GM06990 (cell line): ENCODE data around the gene CALU.

Experiments
- DNase-seq: peaks from one replicate; pipeline ENCODE4 v3.0.0-alpha.2; 2011; ENCODE audit not compliant: insufficient read length; ENCODE audit errors: extremely low read depth
- H3K27me3 ChIP-seq: replicated peaks from 2 replicates; pipeline ENCODE4 v1.6.0; 2011; ENCODE audit warnings: low read length; ENCODE audit not compliant: control insufficient read depth, insufficient read depth
- H3K36me3 ChIP-seq: 2 replicates; pipeline ENCODE4 v1.5.1; 2011; ENCODE audit warnings: low read length; ENCODE audit not compliant: control insufficient read depth, insufficient read depth
- H3K4me3 ChIP-seq: replicated peaks from 2 replicates; pipeline ENCODE4 v1.5.1; 2011; ENCODE audit warnings: low read depth, mild to moderate bottlenecking, control low read depth, low read length
- CTCF ChIP-seq: IDR thresholded peaks from 2 replicates; pipeline ENCODE4 v1.5.1; 2011; ENCODE audit warnings: low read length, control low read depth, mild to moderate bottlenecking, inconsistent platforms; ENCODE audit not compliant: insufficient read depth, poor library complexity, severe bottlenecking

The CALU gene

GRCh38 chr7:128755819-128756476, 16.8 kb downstream of the CALU start:
- Histone ChIP-seq H3K27me3 (no peaks in the 10 kb centered on the region), H3K4me3 (no peak overlapping the region), H3K36me3 (peaks cover 16% of the 10 kb centered on the region)
- no peak for DNase-seq
- no peak for TF ChIP-seq CTCF

GRCh38 chr7:128757203-128757602, 18.0 kb downstream of the CALU start:
- Histone ChIP-seq H3K27me3 (no peaks in the 10 kb centered on the region), H3K36me3 (peaks cover 18% of the 10 kb centered on the region), H3K4me3 (no peak overlapping the region)
- no peak for TF ChIP-seq CTCF
- DNase-seq = no peak

GRCh38 chr7:128758553-128758952, 19.4 kb downstream of the CALU start:
- H3K4me3 ChIP-seq = no peak overlapping the region
- no peaks in the 10 kb centered on the region for H3K27me3 ChIP-seq
- TF ChIP-seq CTCF = no peak
- DNase-seq = no peak
- peaks cover 18% of the 10 kb centered on the region for H3K36me3 ChIP-seq

- Histone ChIP-seq H3K4me3 (no peak overlapping the region), H3K27me3 (no peaks in the 10 kb centered on the region), H3K36me3 (peaks cover 18% of the 10 kb centered on the region)
- no peak for DNase-seq
- TF ChIP-seq CTCF = no peak
Observed at GRCh38 chr7:128759242-128759641, 20.1 kb downstream of the CALU start.

GRCh38 chr7:128763541-128763940, 24.4 kb downstream of the CALU start:
- no peak for TF ChIP-seq CTCF
- no peak for DNase-seq
- Histone ChIP-seq H3K27me3 (no peaks in the 10 kb centered on the region), H3K36me3 (peaks cover 11% of the 10 kb centered on the region), H3K4me3 (no peak overlapping the region)
